ENCODE measurements around the gene DDX24. TPM values are rescaled to one million over a fixed set of nuclear protein-coding genes. Genes with fewer than 3 reads are reported as not detected.

The DDX24 gene
- total and polyA plus RNA-seq, 2 of the 8 experiments (the other 6 are each of a cell fraction or from before 2014, with no cell fraction given): 89.0 to 201 TPM

GRCh38 chr14:94059998-94060397 is 21.0 kb downstream of the DDX24 start (continued):
- TF ChIP-seq CHD7 (IDR thresholded peaks at IDR 0.05; ENCODE audit: insufficient replicate concordance, low read length) (no peak), RAD21 (IDR thresholded peaks at IDR 0.05 in 1 of 2, conservative IDR thresholded peaks at IDR 0.05 in 1 of 2; ENCODE audit: low read depth in 2 of 2, low read length in 2 of 2) (no peak), SP4 (IDR thresholded peaks at IDR 0.05; ENCODE audit: low read length) (no peak), HDAC6 (IDR thresholded peaks at IDR 0.05; ENCODE audit: low read depth, low read length) (no peak), RFX5 (IDR thresholded peaks at IDR 0.05; ENCODE audit: borderline replicate concordance, low read depth, low read length) (no peak), GABPA (IDR thresholded peaks at IDR 0.05; ENCODE audit: borderline replicate concordance, insufficient read depth, low read length) (no peak)
- TF ChIP-seq, protein P1, sequence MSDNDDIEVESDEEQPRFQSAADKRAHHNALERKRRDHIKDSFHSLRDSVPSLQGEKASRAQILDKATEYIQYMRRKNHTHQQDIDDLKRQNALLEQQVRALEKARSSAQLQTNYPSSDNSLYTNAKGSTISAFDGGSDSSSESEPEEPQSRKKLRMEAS (IDR thresholded peaks at IDR 0.05): no peak
